ENCODE measurements around the gene KIR2DL1.
"Not testable (repeated sequence)": the region's sequence is repeated elsewhere in the genome, so short reads cannot be mapped to it uniquely, and the experiment has no call there.

Gene KIR2DL1

GRCh38 chr19:54769646-54770045 is at the start of gene KIR2DL1:
Gene KIR2DL1 (plus strand): TSS chr19:54769793. CDS start chr19:54769851, 58 bp downstream.
- not testable (repeated sequence) for DNase-seq (ENCODE audit: low read depth, low spot score)

- no peak for DNase-seq (ENCODE audit: low read depth, low spot score)
These were observed 45.5 kb upstream of the KIR2DL1 start, which contains the start of gene KIR3DL3 for GRCh38 chr19:54724142-54724541. Gene KIR3DL3 (plus strand): TSS chr19:54724442. CDS start chr19:54724497, 55 bp downstream.

GRCh38 chr19:54724644-54725043 is 44.9 kb upstream of the KIR2DL1 start:
- no peak for DNase-seq (ENCODE audit: low read depth, low spot score)

- DNase-seq (ENCODE audit: low read depth, low spot score): no peak
These were observed 44.3 kb upstream of the KIR2DL1 start for GRCh38 chr19:54725321-54725720.

- no peak for DNase-seq (ENCODE audit: low read depth, low spot score)
These were observed 42.0 kb upstream of the KIR2DL1 start for GRCh38 chr19:54727562-54727961.

- DNase-seq (ENCODE audit: low read depth, low spot score): no peak
These were observed 41.4 kb upstream of the KIR2DL1 start for GRCh38 chr19:54728167-54728566.

- no peak for DNase-seq (ENCODE audit: low read depth, low spot score)
These were observed 40.0 kb upstream of the KIR2DL1 start for GRCh38 chr19:54729416-54730188.

- DNase-seq (ENCODE audit: low read depth, low spot score): no peak
These were observed 38.4 kb upstream of the KIR2DL1 start for GRCh38 chr19:54731191-54731590.

GRCh38 chr19:54738306-54738705 is 31.3 kb upstream of the KIR2DL1 start, which contains the start of gene KIR2DL3:
Gene KIR2DL3 (plus strand): TSS chr19:54738513. CDS start chr19:54738546, 33 bp downstream.
- DNase-seq (ENCODE audit: low read depth, low spot score): not testable (repeated sequence)

- no peak for DNase-seq (ENCODE audit: low read depth, low spot score)
These were observed 30.9 kb upstream of the KIR2DL1 start for GRCh38 chr19:54738715-54739114.

- no peak for DNase-seq (ENCODE audit: low read depth, low spot score)
These were observed 29.8 kb upstream of the KIR2DL1 start for GRCh38 chr19:54739587-54740497.

GRCh38 chr19:54741950-54742349 is 27.6 kb upstream of the KIR2DL1 start:
- DNase-seq (ENCODE audit: low read depth, low spot score): not testable (repeated sequence)

GRCh38 chr19:54744080-54744479 is 25.5 kb upstream of the KIR2DL1 start:
- DNase-seq (ENCODE audit: low read depth, low spot score): not testable (repeated sequence)

- not testable (repeated sequence) for DNase-seq (ENCODE audit: low read depth, low spot score)
These were observed 21.8 kb upstream of the KIR2DL1 start for GRCh38 chr19:54747614-54748322.

GRCh38 chr19:54750276-54750675 is 19.3 kb upstream of the KIR2DL1 start:
- not testable (repeated sequence) for DNase-seq (ENCODE audit: low read depth, low spot score)

- not testable (repeated sequence) for DNase-seq (ENCODE audit: low read depth, low spot score)
These were observed 13.1 kb upstream of the KIR2DL1 start for GRCh38 chr19:54756204-54757110.

GRCh38 chr19:54758577-54758976 is 11.0 kb upstream of the KIR2DL1 start:
- DNase-seq (ENCODE audit: low read depth, low spot score): not testable (repeated sequence)

- DNase-seq (ENCODE audit: low read depth, low spot score): not testable (repeated sequence)
These were observed 5.4 kb upstream of the KIR2DL1 start for GRCh38 chr19:54764219-54764618.

- DNase-seq (ENCODE audit: low read depth, low spot score): not testable (repeated sequence)
These were observed 3.1 kb upstream of the KIR2DL1 start for GRCh38 chr19:54766464-54766863.

- not testable (repeated sequence) for DNase-seq (ENCODE audit: low read depth, low spot score)
These were observed 918 bp downstream of the KIR2DL1 start for GRCh38 chr19:54770511-54770910.
